AG04449 (cell line): ENCODE measurements around the gene HELT.
"Not testable (repeated sequence)": the region's sequence is repeated elsewhere in the genome, so short reads cannot be mapped to it uniquely, and the experiment has no call there.

Experiments used
- CTCF ChIA-PET: fragments of 350-600 bp; formaldehyde crosslinking; extraction: SDS; loops from one replicate; lab custom pipeline; 2021; ENCODE audit warnings: antibody characterized with exemption; lab: Yijun Ruan, JAX
- POLR2A ChIA-PET: fragments of 400-600, 350-600 bp; formaldehyde crosslinking; extraction: SDS; loops from one replicate; lab custom pipeline; 2020; ENCODE audit warnings: antibody characterized with exemption, inconsistent platforms; lab: Yijun Ruan, JAX
- DNase-seq: peaks from one replicate; pipeline ENCODE4 v3.0.0-alpha.2; 2010; ENCODE audit warnings: low read depth, low spot score
- H3K4me3 ChIP-seq: 2 replicates; pipeline ENCODE4 v1.5.1; 2011; ENCODE audit warnings: low read depth, mild to moderate bottlenecking, control low read depth, low read length
- CTCF ChIP-seq: IDR thresholded peaks from one replicate; pipeline ENCODE4 v1.5.1; 2011; ENCODE audit warnings: mild to moderate bottlenecking, moderate library complexity, low read length, control low read depth, inconsistent platforms; ENCODE audit not compliant: insufficient read depth; ENCODE audit errors: missing control alignments

HELT gene

DNA sequence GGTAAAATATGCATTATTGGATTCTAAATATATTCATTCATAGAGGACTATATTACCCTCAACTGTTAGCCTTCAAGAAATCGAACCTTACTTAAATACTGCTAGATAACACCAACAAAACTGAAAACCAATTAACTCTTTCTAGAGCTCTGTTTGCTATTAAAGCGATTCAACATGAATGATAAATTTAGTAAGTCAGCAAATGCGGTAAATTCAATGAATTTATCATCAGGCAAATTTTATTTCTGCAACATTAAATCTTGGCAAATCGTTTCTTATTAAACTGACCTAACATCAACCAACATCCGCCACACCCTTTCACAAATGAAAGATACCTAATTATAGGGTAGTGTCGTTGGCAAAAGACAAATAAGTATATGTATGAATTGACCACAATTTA lies 26.4 kb upstream of the HELT start:
- ChIA-PET CTCF (interaction anchor here (1.6 kb wide), 1 partner anchor 13 kb away, joined by 5 read pairs; no protein-coding TSS in a partner anchor), POLR2A (no interaction called here)
- H3K4me3 ChIP-seq = no peak overlapping the region
- no peak for TF ChIP-seq CTCF
- no peak for DNase-seq

- TF ChIP-seq CTCF = no peak
- DNase-seq = no peak
- H3K4me3 ChIP-seq = no peak overlapping the region
- ChIA-PET CTCF (interaction anchor here (1.6 kb wide), 1 partner anchor 12 kb away, joined by 5 read pairs; no protein-coding TSS in a partner anchor), POLR2A (interaction anchor here (0.7 kb wide), 1 partner anchor 30 kb away, joined by 3 read pairs; no protein-coding TSS in a partner anchor)
These were observed 25.9 kb upstream of the HELT start for GRCh38 chr4:184992422-184992821.

- POLR2A ChIA-PET = no interaction called here
- TF ChIP-seq CTCF = no peak
- CTCF ChIA-PET = no interaction called here
- H3K4me3 ChIP-seq = no peak overlapping the region
- DNase-seq = no peak
These were observed 25.0 kb upstream of the HELT start for GRCh38 chr4:184993247-184993646.

GRCh38 chr4:184994010-184994622 lies 24.2 kb upstream of the HELT start:
- H3K4me3 ChIP-seq = no peak overlapping the region
- TF ChIP-seq CTCF = no peak
- CTCF ChIA-PET = no interaction called here
- no peak for DNase-seq
- POLR2A ChIA-PET = no interaction called here

DNA sequence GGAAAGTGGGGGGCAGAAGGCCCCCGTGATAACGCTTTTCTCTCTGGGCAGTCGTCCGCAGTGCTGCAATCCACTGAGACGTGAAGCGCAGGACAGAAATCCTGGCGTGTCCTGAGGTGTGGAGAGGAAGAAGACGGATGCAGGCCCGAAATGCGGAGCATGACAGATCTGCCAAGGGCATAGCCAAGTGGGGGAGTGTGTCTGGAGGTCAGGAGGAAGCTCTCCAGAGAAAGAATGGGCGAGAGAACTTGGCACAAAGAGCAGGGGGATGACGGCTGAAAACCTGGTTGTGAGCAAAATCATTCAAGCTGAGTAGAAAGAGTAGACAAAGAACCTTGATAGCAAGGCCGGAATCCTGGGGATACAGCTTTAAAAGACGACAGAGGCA lies 23.7 kb upstream of the HELT start:
- H3K4me3 ChIP-seq = no peak overlapping the region
- no peak for DNase-seq
- ChIA-PET POLR2A (no interaction called here), CTCF (no interaction called here)
- no peak for TF ChIP-seq CTCF

DNA sequence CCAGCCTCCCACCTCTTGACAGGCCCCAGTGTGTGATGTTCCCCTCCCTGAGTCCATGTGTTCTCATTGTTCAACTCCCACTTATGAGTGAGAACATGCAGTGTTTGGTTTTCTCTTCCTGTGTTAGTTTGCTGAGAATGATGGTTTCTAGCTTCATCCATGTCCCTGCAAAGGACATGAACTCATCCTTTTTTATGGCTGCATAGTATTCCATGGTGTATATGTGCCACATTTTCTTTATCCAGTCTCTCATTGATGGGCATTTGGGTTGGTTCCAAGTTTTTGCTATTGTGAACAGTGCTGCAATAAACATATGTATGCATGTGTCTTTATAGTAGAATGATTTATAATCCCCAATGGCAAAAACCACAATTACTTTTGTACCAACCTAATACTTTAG lies 20.6 kb upstream of the HELT start:
- DNase-seq, H3K4me3 ChIP-seq, POLR2A ChIA-PET: not testable (repeated sequence)
- CTCF ChIA-PET = interaction anchor here (1.0 kb wide), 1 partner anchor 98 kb away, joined by 3 read pairs; no protein-coding TSS in a partner anchor

DNA sequence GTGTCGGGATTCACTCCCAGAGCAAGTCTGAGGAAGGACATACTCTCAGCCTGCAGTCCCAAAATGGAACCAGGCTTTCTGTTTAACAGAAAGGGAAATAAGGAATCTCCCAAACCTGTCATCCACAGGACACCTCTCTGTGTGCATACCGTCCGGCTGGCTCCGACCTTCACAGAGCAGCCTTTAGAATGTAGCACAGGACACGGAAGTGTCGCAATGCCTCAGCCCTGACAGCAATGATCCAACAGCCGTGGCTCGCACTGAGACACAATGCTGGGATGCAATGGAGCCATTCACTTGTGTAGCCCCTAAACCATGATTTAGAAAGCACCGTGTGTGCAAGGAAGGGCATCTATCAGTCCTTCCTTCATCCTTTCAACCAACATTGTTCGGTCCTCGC lies 15.5 kb upstream of the HELT start:
- POLR2A ChIA-PET = no interaction called here
- CTCF ChIA-PET = no interaction called here

More for the DNA sequence above, 15.5 kb upstream of the HELT start:
- no peak for DNase-seq
- no peak for TF ChIP-seq CTCF
- H3K4me3 ChIP-seq = no peak overlapping the region
